Measurements from ENCODE around the gene ME2. TPM values are rescaled to one million over a fixed set of nuclear protein-coding genes. Genes with fewer than 3 reads are reported as not detected.

ME2 gene
- total RNA-seq, 2 donors from 2014 or later = 42.6 to 73.6 TPM

GRCh38 chr18:50859793-50860555, 18.9 kb upstream of the ME2 start:
- no peaks in the 10 kb centered on the region for H3K36me3 ChIP-seq
- no peak for ATAC-seq (ENCODE audit: insufficient number of reproducible peaks, low FRiP score, low read depth)
- DNase-seq (ENCODE audit: low spot score) = no peak
- no peak overlapping the region for H3K4me3 ChIP-seq
- TF ChIP-seq CTCF (IDR thresholded peaks at IDR 0.05) = no peak
- no peaks in the 10 kb centered on the region for H3K4me1 ChIP-seq (ENCODE audit: control insufficient read depth in 1 of 2, low read depth in 2 of 2)
- no peak overlapping the region for H3K27ac ChIP-seq
- H3K27me3 ChIP-seq (replicated peaks; ENCODE audit: insufficient read depth) = no peaks in the 10 kb centered on the region
- H3K9me3 ChIP-seq = no peaks in the 10 kb centered on the region

- no peak overlapping the region for H3K27ac ChIP-seq
- no peaks in the 10 kb centered on the region for H3K36me3 ChIP-seq
- no peak for TF ChIP-seq CTCF (IDR thresholded peaks at IDR 0.05)
- ATAC-seq (ENCODE audit: insufficient number of reproducible peaks, low FRiP score, low read depth) (no peak), DNase-seq (ENCODE audit: low spot score) (no peak)
- no peaks in the 10 kb centered on the region for H3K4me1 ChIP-seq (ENCODE audit: control insufficient read depth in 1 of 2, low read depth in 2 of 2)
- H3K4me3 ChIP-seq = no peak overlapping the region
- no peaks in the 10 kb centered on the region for H3K9me3 ChIP-seq
- H3K27me3 ChIP-seq (replicated peaks; ENCODE audit: insufficient read depth) = no peaks in the 10 kb centered on the region
Observed at GRCh38 chr18:50861617-50862016, 17.3 kb upstream of the ME2 start.

GRCh38 chr18:50862401-50862800, 16.5 kb upstream of the ME2 start:
- Histone ChIP-seq H3K27ac (peak overlapping the region in 1 of 2 donors; percentile 7), H3K36me3 (no peaks in the 10 kb centered on the region), H3K4me3 (no peak overlapping the region), H3K27me3 (replicated peaks; ENCODE audit: insufficient read depth) (no peaks in the 10 kb centered on the region), H3K9me3 (no peaks in the 10 kb centered on the region), H3K4me1 (ENCODE audit: control insufficient read depth in 1 of 2, low read depth in 2 of 2) (no peaks in the 10 kb centered on the region)
- DNase-seq (ENCODE audit: low spot score) (no peak), ATAC-seq (ENCODE audit: insufficient number of reproducible peaks, low FRiP score, low read depth) (no peak)
- no peak for TF ChIP-seq CTCF (IDR thresholded peaks at IDR 0.05)

GRCh38 chr18:50863840-50864375, 15.0 kb upstream of the ME2 start:
- no peak for ATAC-seq (ENCODE audit: insufficient number of reproducible peaks, low FRiP score, low read depth)

More at GRCh38 chr18:50863840-50864375, 15.0 kb upstream of the ME2 start:
- H3K27ac ChIP-seq = no peak overlapping the region
- H3K27me3 ChIP-seq (replicated peaks; ENCODE audit: insufficient read depth) = no peaks in the 10 kb centered on the region
- no peaks in the 10 kb centered on the region for H3K36me3 ChIP-seq
- no peaks in the 10 kb centered on the region for H3K9me3 ChIP-seq
- no peaks in the 10 kb centered on the region for H3K4me1 ChIP-seq (ENCODE audit: control insufficient read depth in 1 of 2, low read depth in 2 of 2)
- no peak for TF ChIP-seq CTCF (IDR thresholded peaks at IDR 0.05)
- no peak for DNase-seq (ENCODE audit: low spot score)
- H3K4me3 ChIP-seq = no peak overlapping the region

Data from thoracic aorta (tissue), 2 donors.